Measurements from ENCODE around the gene DNHD1. TPM values are rescaled to one million over a fixed set of nuclear protein-coding genes. Genes with fewer than 3 reads are reported as not detected.

Gene DNHD1
- total RNA-seq, 1 experiment from 2014 or later: 10.6 TPM

GRCh38 chr11:6486256-6486655, 10.8 kb upstream of the DNHD1 start:
- no peaks in the 10 kb centered on the region for H3K27me3 ChIP-seq (ENCODE audit: control insufficient read depth, insufficient read depth, low read length)
- DNase-seq (ENCODE audit: low read depth, low spot score) (no peak), ATAC-seq (no peak)
- intact Hi-C loops (cut with micrococcal nuclease; ENCODE audit: unreplicated experiment) (no loop called here), in situ Hi-C loops (cut with HindIII; ENCODE audit: low pct_unique_long_range_greater_than_20kb, low sequenced_read_pairs) (no loop called here)
- H3K27ac ChIP-seq (ENCODE audit: low read length): no peak overlapping the region
- ChIA-PET CTCF (no interaction called here), POLR2A (no interaction called here)
- no peak overlapping the region for H3K4me3 ChIP-seq (ENCODE audit: low read depth in 2 of 2, low read length in 2 of 2)
- H3K9me3 ChIP-seq (ENCODE audit: control insufficient read depth, insufficient read depth, low read depth, low read length): no peaks in the 10 kb centered on the region
- BruUV-seq (replicated peaks): no TSS peak
- H3K4me1 ChIP-seq (ENCODE audit: control insufficient read depth, insufficient read depth, low read length): peaks cover 12% of the 10 kb centered on the region
- TF ChIP-seq CTCF (IDR thresholded peaks at IDR 0.05) (no peak), SIN3A (IDR thresholded peaks at IDR 0.05; ENCODE audit: borderline replicate concordance, insufficient read depth, low read depth, low read length) (no peak), REST (IDR thresholded peaks at IDR 0.05; ENCODE audit: insufficient read depth in 1 of 2, low read depth in 2 of 2, low read length in 1 of 2) (no peak), POLR2AphosphoS5 (IDR thresholded peaks at IDR 0.05; ENCODE audit: low read depth, low read length) (no peak), TCF7L2 (IDR thresholded peaks at IDR 0.05; ENCODE audit: low read depth, low read length) (no peak)
- H3K36me3 ChIP-seq (ENCODE audit: control insufficient read depth, insufficient read depth, low read length): peaks cover 30% of the 10 kb centered on the region

- in situ Hi-C loops (cut with HindIII; ENCODE audit: low pct_unique_long_range_greater_than_20kb, low sequenced_read_pairs): no loop called here
- CTCF ChIA-PET: no interaction called here
- POLR2A ChIA-PET: no interaction called here
These were observed 10.1 kb upstream of the DNHD1 start for GRCh38 chr11:6486938-6487337.

More at GRCh38 chr11:6486938-6487337, 10.1 kb upstream of the DNHD1 start:
- no peak overlapping the region for H3K27ac ChIP-seq (ENCODE audit: low read length)
- no peaks in the 10 kb centered on the region for H3K9me3 ChIP-seq (ENCODE audit: control insufficient read depth, insufficient read depth, low read depth, low read length)
- no peaks in the 10 kb centered on the region for H3K27me3 ChIP-seq (ENCODE audit: control insufficient read depth, insufficient read depth, low read length)
- peaks cover 12% of the 10 kb centered on the region for H3K4me1 ChIP-seq (ENCODE audit: control insufficient read depth, insufficient read depth, low read length)
- TF ChIP-seq POLR2AphosphoS5 (IDR thresholded peaks at IDR 0.05; ENCODE audit: low read depth, low read length): no peak
- no peak for TF ChIP-seq REST (IDR thresholded peaks at IDR 0.05; ENCODE audit: insufficient read depth in 1 of 2, low read depth in 2 of 2, low read length in 1 of 2)
- TF ChIP-seq SIN3A (IDR thresholded peaks at IDR 0.05; ENCODE audit: borderline replicate concordance, insufficient read depth, low read depth, low read length): no peak
- TF ChIP-seq CTCF (IDR thresholded peaks at IDR 0.05): no peak
- TF ChIP-seq TCF7L2 (IDR thresholded peaks at IDR 0.05; ENCODE audit: low read depth, low read length): no peak
- H3K4me3 ChIP-seq (ENCODE audit: low read depth in 2 of 2, low read length in 2 of 2): no peak overlapping the region
- no peak for ATAC-seq
- intact Hi-C loops (cut with micrococcal nuclease; ENCODE audit: unreplicated experiment): no loop called here
- no peak for DNase-seq (ENCODE audit: low read depth, low spot score)
- peaks cover 30% of the 10 kb centered on the region for H3K36me3 ChIP-seq (ENCODE audit: control insufficient read depth, insufficient read depth, low read length)
- no TSS peak for BruUV-seq (replicated peaks)

Measured in Panc1 (cell line).